Panc1 (cell line): Measurements from ENCODE around the gene CLRN1. TPM values are rescaled to one million over a fixed set of nuclear protein-coding genes. Genes with fewer than 3 reads are reported as not detected.

Experiments used
- ATAC-seq: fragments of 200-7000 bp; cut with Tn5 transposase; 2 replicates; pipeline ENCODE4 v1.9.1; 2020; ENCODE audit warnings: mild to moderate bottlenecking, moderate library complexity
- BruUV-seq: library from RNA; stranded (reverse); fragments of 400-500 nt; replicated peaks from 2 replicates; lab custom pipeline; 2021; lab: Mats Ljungman, UMichigan
- CTCF ChIA-PET: fragments of 300-600 bp; sonication (Branson Sonifier 250); formaldehyde crosslinking; loops from one replicate; lab custom pipeline; 2022; ENCODE audit warnings: antibody characterized with exemption; lab: Charles Lee
- POLR2A ChIA-PET: fragments of 300-600 bp; sonication (Branson Sonifier 250); formaldehyde crosslinking; loops from one replicate; lab custom pipeline; 2022; ENCODE audit warnings: antibody characterized with exemption; lab: Charles Lee
- DNase-seq: peaks from one replicate; pipeline ENCODE4 v3.0.0-alpha.2; 2010; ENCODE audit warnings: low read depth, low spot score
- H3K27ac ChIP-seq: 2 replicates; pipeline ENCODE4 v1.5.1; 2011; ENCODE audit warnings: mild to moderate bottlenecking, low read length, inconsistent platforms
- H3K27me3 ChIP-seq: fragments of 200-500 bp; sonication (Bioruptor generic); 2 replicates; pipeline ENCODE4 v1.6.0; 2014; ENCODE audit warnings: low read length, inconsistent platforms; ENCODE audit not compliant: control insufficient read depth, insufficient read depth
- H3K36me3 ChIP-seq: fragments of 200-500 bp; sonication (Bioruptor generic); 2 replicates; pipeline ENCODE4 v1.5.1; 2014; ENCODE audit warnings: inconsistent platforms, mild to moderate bottlenecking, low read length, moderate library complexity; ENCODE audit not compliant: control insufficient read depth, insufficient read depth
- H3K4me1 ChIP-seq: 2 replicates; pipeline ENCODE4 v1.5.1; 2011; ENCODE audit warnings: inconsistent platforms, mild to moderate bottlenecking, low read length, moderate library complexity; ENCODE audit not compliant: control insufficient read depth, insufficient read depth
- H3K4me3 ChIP-seq, 2 experiments: 2 replicates each; pipeline ENCODE4 v1.5.1; 2011 to 2012; ENCODE audit warnings: low read depth in 2 of 2, low read length in 2 of 2, mild to moderate bottlenecking in 2 of 2, inconsistent platforms in 1 of 2, moderate library complexity in 1 of 2
- H3K9me3 ChIP-seq: fragments of 200-500 bp; sonication (Bioruptor generic); 2 replicates; pipeline ENCODE4 v1.5.1; 2014; ENCODE audit warnings: low read depth, mild to moderate bottlenecking, inconsistent platforms, low read length, moderate library complexity; ENCODE audit not compliant: control insufficient read depth, insufficient read depth
- CTCF ChIP-seq: fragments of 450-650 bp; IDR thresholded peaks from 2 replicates; pipeline ENCODE4 v1.5.1; 2017; ENCODE audit warnings: mild to moderate bottlenecking
- POLR2AphosphoS5 ChIP-seq: IDR thresholded peaks from 2 replicates; pipeline ENCODE4 v1.6.1; 2012; ENCODE audit warnings: mild to moderate bottlenecking, low read depth, low read length, moderate library complexity
- REST ChIP-seq, 2 experiments: IDR thresholded peaks; 2 replicates each; pipeline ENCODE4 v1.6.1; 2011 to 2012; ENCODE audit warnings: low read depth in 2 of 2, control low read depth in 1 of 2, low read length in 1 of 2, mild to moderate bottlenecking in 1 of 2, moderate library complexity in 1 of 2; ENCODE audit not compliant: insufficient read depth in 1 of 2
- SIN3A ChIP-seq: IDR thresholded peaks from 2 replicates; pipeline ENCODE4 v1.6.1; 2012; ENCODE audit warnings: low read depth, mild to moderate bottlenecking, low read length, moderate library complexity, borderline replicate concordance; ENCODE audit not compliant: insufficient read depth
- TCF7L2 ChIP-seq: IDR thresholded peaks from 2 replicates; pipeline ENCODE4 v1.6.1; 2011; ENCODE audit warnings: mild to moderate bottlenecking, low read depth, low read length, inconsistent platforms
- in situ Hi-C: cut with HindIII; loops from 2 replicates; pipeline ENCODE4 v1.10.0; 2016; ENCODE audit warnings: low sequenced_read_pairs, low pct_unique_long_range_greater_than_20kb
- intact Hi-C: fragments of 100-400 bp; cut with micrococcal nuclease; formaldehyde crosslinking; loops from one replicate; pipeline ENCODE4 v1.10.0; 2022; ENCODE audit not compliant: unreplicated experiment
- total RNA-seq: library from RNA; stranded (reverse); gene quantifications from one replicate; pipeline ENCODE4 v1.2.1, GENCODE V29; 2021; ENCODE audit not compliant: unreplicated experiment

CLRN1 gene
- total RNA-seq, 1 experiment from 2014 or later, result not detected

- DNase-seq (no peak), ATAC-seq (no peak)
- POLR2A ChIA-PET, result no interaction called here
- CTCF ChIA-PET, result no interaction called here
- peaks cover 43% of the 10 kb centered on the region for H3K27me3 ChIP-seq
- TF ChIP-seq CTCF (no peak), TCF7L2 (no peak), SIN3A (no peak), REST (IDR thresholded peaks at IDR 0.05; ENCODE audit: insufficient read depth in 1 of 2, low read depth in 2 of 2, low read length in 1 of 2) (no peak), POLR2AphosphoS5 (no peak)
- in situ Hi-C loops (no loop called here), intact Hi-C loops (no loop called here)
- no peak overlapping the region for H3K27ac ChIP-seq
- H3K4me1 ChIP-seq, result no peaks in the 10 kb centered on the region
- BruUV-seq, result no TSS peak
- no peaks in the 10 kb centered on the region for H3K9me3 ChIP-seq
- 0 out of 2 replicates have a peak, but pooled peaks cover 2% of the 10 kb centered on the region for H3K36me3 ChIP-seq
- H3K4me3 ChIP-seq, result no peak overlapping the region
Observed at GRCh38 chr3:150911771-150912170, 60.8 kb downstream of the CLRN1 start.

- H3K9me3 ChIP-seq, result no peaks in the 10 kb centered on the region
- POLR2A ChIA-PET, result no interaction called here
Observed at GRCh38 chr3:150906461-150906860, 66.1 kb downstream of the CLRN1 start.

More at GRCh38 chr3:150906461-150906860, 66.1 kb downstream of the CLRN1 start:
- DNase-seq (no peak), ATAC-seq (no peak)
- H3K36me3 ChIP-seq, result 0 out of 2 replicates have a peak, but pooled peaks cover 2% of the 10 kb centered on the region
- no TSS peak for BruUV-seq
- CTCF ChIA-PET, result no interaction called here
- intact Hi-C loops (no loop called here), in situ Hi-C loops (no loop called here)
- no peaks in the 10 kb centered on the region for H3K4me1 ChIP-seq
- no peak overlapping the region for H3K27ac ChIP-seq
- TF ChIP-seq TCF7L2 (no peak), POLR2AphosphoS5 (no peak), SIN3A (no peak), CTCF (no peak), REST (IDR thresholded peaks at IDR 0.05; ENCODE audit: insufficient read depth in 1 of 2, low read depth in 2 of 2, low read length in 1 of 2) (no peak)
- H3K4me3 ChIP-seq, result no peak overlapping the region
- peaks cover 66% of the 10 kb centered on the region for H3K27me3 ChIP-seq
